Testis (tissue), 3 donors: Measurements from ENCODE around the gene ITGB2. TPM values are rescaled to one million over a fixed set of nuclear protein-coding genes. Genes with fewer than 3 reads are reported as not detected.

Experiments used
- DNase-seq: peaks from one replicate; pipeline ENCODE4 v3.0.0-alpha.2; 2019
- H3K27ac ChIP-seq, 2 donors: fragments of 200-600 bp; sonication (generic); one replicate each; pipeline ENCODE4 v1.5.1; 2019
- H3K27me3 ChIP-seq: fragments of 200-600 bp; sonication (generic); one replicate; pipeline ENCODE4 v1.5.1; 2019
- H3K36me3 ChIP-seq: fragments of 200-600 bp; sonication (generic); one replicate; pipeline ENCODE4 v1.5.1; 2017; ENCODE audit warnings: low read depth; ENCODE audit errors: missing control alignments
- H3K4me1 ChIP-seq: fragments of 200-600 bp; sonication (generic); one replicate; pipeline ENCODE4 v1.5.1; 2019
- H3K4me3 ChIP-seq, 2 donors: fragments of 200-600 bp; sonication (generic); one replicate each; pipeline ENCODE4 v1.5.1; 2017 to 2019
- H3K9me3 ChIP-seq: fragments of 200-600 bp; sonication (generic); one replicate; pipeline ENCODE4 v1.5.1; 2017
- CTCF ChIP-seq, 3 experiments: fragments of 450-650 bp in 2 of 3; fragments of 200-600 bp in 1 of 3; sonication (generic) in 1 of 3; IDR thresholded peaks; one replicate each; pipeline ENCODE4 v1.5.1; 2016 to 2019; ENCODE audit warnings: antibody characterized with exemption in 3 of 3, mild to moderate bottlenecking in 2 of 3, moderate library complexity in 1 of 3
- POLR2A ChIP-seq: fragments of 450-650 bp; IDR thresholded peaks from one replicate; pipeline ENCODE4 v1.6.1; 2017; ENCODE audit warnings: antibody characterized with exemption, mild to moderate bottlenecking, moderate library complexity
- WGBS, 2 donors: methylation state at CpG; one replicate each; pipeline ENCODE4 v1.1.5; 2018; 5-methylcytosine and 5-hydroxymethylcytosine counted together
- intact Hi-C: fragments of 100-400 bp; cut with DNase I; formaldehyde crosslinking; loops from one replicate; pipeline ENCODE4 v1.15.1; 2023; ENCODE audit warnings: low total_unique reads
- polyA plus RNA-seq: library from polyadenylated mRNA; stranded (reverse); fragments of 350-450 nt; fragmentation: Illumina TruSeq; extraction: RNeasy Lipid Tissue Mini Kit (QIAGEN cat#74804); gene quantifications from one replicate; pipeline ENCODE4 v1.2.3, GENCODE V29; 2014; ENCODE audit warnings: low read depth, low replicate concordance; ENCODE audit not compliant: insufficient read depth
- total RNA-seq, 2 donors: library from RNA; depleted of rRNA; stranded (reverse); fragments of >200 nt; gene quantifications; one replicate each; pipeline ENCODE4 v1.2.3, GENCODE V29; 2016

The ITGB2 gene
- total and polyA plus RNA-seq, 3 donors from 2014 or later = 5.6 to 29.5 (median 27.4) TPM

GRCh38 chr21:44951186-44951915 is 30.7 kb upstream of the ITGB2 start:
- Histone ChIP-seq H3K36me3 (no peaks in the 10 kb centered on the region), H3K27ac (no peak overlapping the region), H3K27me3 (no peaks in the 10 kb centered on the region), H3K4me3 (no peak overlapping the region), H3K4me1 (no peaks in the 10 kb centered on the region), H3K9me3 (no peaks in the 10 kb centered on the region)
- 92 to 98% methylated on average over 27 to 31 of the region's 31 CpGs for WGBS, 2 donors
- intact Hi-C loops = no loop called here
- DNase-seq = no peak
- TF ChIP-seq CTCF (IDR thresholded peaks at IDR 0.05) = no peak

GRCh38 chr21:44950351-44950750 is 29.7 kb upstream of the ITGB2 start:
- H3K4me1 ChIP-seq = no peaks in the 10 kb centered on the region
- no peak for DNase-seq
- WGBS, 2 donors = 91 to 98% methylated on average over 13 to 17 of the region's 18 CpGs
- no peaks in the 10 kb centered on the region for H3K36me3 ChIP-seq
- no peak for TF ChIP-seq CTCF (IDR thresholded peaks at IDR 0.05)
- TF ChIP-seq POLR2A = no peak
- no peaks in the 10 kb centered on the region for H3K27me3 ChIP-seq
- no peak overlapping the region for H3K27ac ChIP-seq
- intact Hi-C loops = no loop called here
- H3K9me3 ChIP-seq = no peaks in the 10 kb centered on the region
- no peak overlapping the region for H3K4me3 ChIP-seq

GRCh38 chr21:44949779-44950198 is 29.1 kb upstream of the ITGB2 start:
- no peak overlapping the region for H3K27ac ChIP-seq
- TF ChIP-seq POLR2A (no peak), CTCF (IDR thresholded peaks at IDR 0.05) (peak; percentile 86 to 90 (median 89))
- H3K36me3 ChIP-seq = no peaks in the 10 kb centered on the region
- peak; percentile 88 for DNase-seq
- WGBS, 2 donors = 30 to 40% methylated on average over 5 to 9 of the region's 10 CpGs
- no peaks in the 10 kb centered on the region for H3K27me3 ChIP-seq
- H3K9me3 ChIP-seq = no peaks in the 10 kb centered on the region
- no peak overlapping the region for H3K4me3 ChIP-seq
- no peaks in the 10 kb centered on the region for H3K4me1 ChIP-seq
- intact Hi-C loops = loop anchor here (5.0 kb wide), 1 partner anchor 188 kb away; no protein-coding TSS in a partner anchor

GRCh38 chr21:44949161-44949778 is 28.6 kb upstream of the ITGB2 start:
- Histone ChIP-seq H3K27ac (no peak overlapping the region), H3K9me3 (no peaks in the 10 kb centered on the region), H3K27me3 (no peaks in the 10 kb centered on the region), H3K4me3 (no peak overlapping the region), H3K4me1 (no peaks in the 10 kb centered on the region), H3K36me3 (no peaks in the 10 kb centered on the region)
- 76 to 83% methylated on average over 13 to 29 of the region's 30 CpGs for WGBS, 2 donors
- TF ChIP-seq CTCF (IDR thresholded peaks at IDR 0.05) (no peak), POLR2A (no peak)
- intact Hi-C loops = loop anchor here (5.0 kb wide), 1 partner anchor 188 kb away; no protein-coding TSS in a partner anchor
- no peak for DNase-seq
